Stimulated activated CD8-positive, alpha-beta memory T cell treated with anti-CD3 and anti-CD28 coated beads, Interleukin-15, amount 100 ng/mL, for 1 hour (primary cell): ENCODE results near the gene DNAI7.

Experiments
- DNase-seq: peaks from one replicate; pipeline ENCODE4 v3.0.0-alpha.2; 2020; ENCODE audit warnings: low read depth

Gene DNAI7

GRCh38 chr12:25100194-25101091 lies 94.5 kb downstream of the DNAI7 start:
- no peak for DNase-seq

- no peak for DNase-seq
Measured at GRCh38 chr12:25099010-25099409, 96.0 kb downstream of the DNAI7 start.

DNA sequence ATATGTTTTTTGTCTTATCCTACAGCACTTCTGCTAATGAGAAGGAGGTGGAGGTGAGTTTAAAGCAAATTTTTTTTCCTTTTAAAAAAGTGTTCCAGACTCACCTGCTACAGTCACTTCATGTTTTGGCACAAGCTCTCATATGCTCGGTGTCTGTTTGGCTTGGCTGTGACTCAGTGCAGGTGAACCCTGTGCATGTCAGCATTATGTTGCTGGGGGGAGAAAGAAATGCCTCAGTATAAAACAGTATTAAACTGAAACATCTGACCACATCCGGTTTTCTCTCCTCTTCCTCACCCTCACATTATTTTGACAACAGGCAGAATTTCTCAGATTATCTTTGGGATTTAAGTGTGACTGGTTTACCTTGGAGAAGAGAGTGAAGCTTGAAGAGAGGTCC lies 105.2 kb downstream of the DNAI7 start:
- no peak for DNase-seq

DNA sequence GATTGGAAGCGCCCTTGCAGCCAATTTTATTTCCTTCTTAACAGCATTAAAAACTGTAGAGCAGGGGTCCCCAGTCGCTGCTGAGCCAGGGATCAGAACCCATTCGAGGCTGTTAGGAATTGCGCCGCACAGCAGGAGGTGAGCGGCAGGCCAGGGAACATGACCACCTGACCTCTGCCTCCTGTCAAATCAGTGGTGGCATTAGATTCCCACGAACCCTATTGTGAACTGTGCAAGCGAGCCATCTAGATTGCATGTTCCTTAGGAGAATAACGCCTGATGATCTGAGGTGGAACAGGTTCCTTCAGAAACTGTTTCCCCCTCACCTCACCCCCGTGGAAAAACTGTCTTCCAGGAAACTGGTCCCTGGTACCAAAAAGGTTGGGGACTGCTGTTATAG lies 107.4 kb downstream of the DNAI7 start:
- no peak for DNase-seq

- DNase-seq: no peak
Measured at GRCh38 chr12:25084816-25085215, 110.1 kb downstream of the DNAI7 start.

DNA sequence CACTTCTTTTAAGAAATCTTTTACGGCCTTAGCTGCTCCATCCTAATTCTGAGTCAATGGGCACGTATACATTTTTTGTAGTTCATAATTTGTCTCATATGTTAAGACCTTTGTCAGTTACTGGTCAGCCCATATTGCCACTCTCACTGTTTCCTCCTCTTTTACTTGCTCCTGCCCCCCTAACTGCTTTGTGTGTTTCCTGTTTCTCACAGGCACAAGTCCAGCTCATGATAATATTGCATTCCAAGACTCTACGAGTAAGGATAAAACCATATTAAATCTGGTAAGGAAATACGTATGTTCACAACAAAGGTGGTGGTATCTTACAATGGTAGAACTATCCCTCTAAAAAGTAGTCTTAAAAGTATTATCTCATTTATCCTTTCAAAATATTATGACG lies 111.7 kb downstream of the DNAI7 start:
- DNase-seq: no peak

- no peak for DNase-seq
Measured at GRCh38 chr12:25082628-25083027, 112.3 kb downstream of the DNAI7 start.

- no peak for DNase-seq
Measured at GRCh38 chr12:25079393-25079792, 115.6 kb downstream of the DNAI7 start.

- no peak for DNase-seq
Measured at GRCh38 chr12:25074954-25075353, 120.0 kb downstream of the DNAI7 start.

GRCh38 chr12:25074113-25074512 lies 120.8 kb downstream of the DNAI7 start:
- DNase-seq: no peak

DNA sequence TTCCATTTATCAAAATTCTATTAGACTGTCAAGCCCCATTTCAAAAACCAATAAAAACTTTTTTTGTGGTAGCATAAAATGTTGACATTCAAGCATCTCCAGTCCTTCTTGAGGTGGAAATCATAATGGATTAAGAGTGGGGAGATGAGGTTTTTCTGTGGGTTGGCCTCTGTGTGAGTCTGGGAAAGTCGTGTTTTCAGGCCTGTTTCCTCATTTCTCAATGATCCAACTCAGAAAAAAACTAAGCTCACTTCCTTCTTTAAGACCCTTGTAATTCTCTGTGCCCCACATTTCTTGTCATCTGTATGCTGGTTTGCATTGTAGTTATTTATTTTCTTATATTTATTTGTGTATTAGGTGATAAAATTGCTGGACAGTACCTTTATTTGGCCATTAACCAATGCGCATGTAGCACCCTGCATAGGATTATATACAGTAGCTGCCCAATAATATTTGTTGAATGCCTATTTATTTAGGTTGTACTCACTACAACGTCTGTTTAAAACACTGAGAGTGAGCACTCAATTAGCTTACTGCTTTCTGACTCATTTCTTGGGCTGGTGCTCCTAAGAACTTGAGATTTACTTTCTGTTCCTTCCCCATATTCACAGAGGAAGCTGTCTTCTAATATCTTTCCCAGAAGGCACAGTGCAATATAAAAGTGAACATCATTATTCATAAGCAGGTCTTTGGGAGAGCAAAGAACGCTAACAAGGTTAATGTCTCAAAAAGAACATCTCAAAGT lies 121.9 kb downstream of the DNAI7 start:
- no peak for DNase-seq

DNA sequence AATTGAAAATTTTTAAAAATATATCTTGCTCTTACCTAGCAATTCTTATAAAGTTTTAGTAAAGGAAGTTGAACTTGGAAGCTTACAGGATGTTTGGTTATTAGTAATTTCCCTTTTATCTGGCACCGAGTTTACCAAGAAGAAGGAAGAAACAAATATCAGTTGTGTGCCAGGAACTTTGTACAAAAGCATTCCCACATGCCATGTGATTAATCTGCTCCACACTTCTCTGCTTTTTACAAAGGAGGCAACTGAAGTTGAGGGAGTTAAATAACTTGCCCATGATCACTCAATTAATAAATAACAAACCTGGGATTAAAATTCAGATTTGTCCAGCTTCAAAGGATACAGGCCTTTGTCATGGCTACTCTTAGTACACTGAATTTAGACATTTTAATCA lies 123.6 kb downstream of the DNAI7 start:
- no peak for DNase-seq

- DNase-seq: no peak
Measured at GRCh38 chr12:25069224-25069623, 125.7 kb downstream of the DNAI7 start.

GRCh38 chr12:25065035-25065434 lies 129.9 kb downstream of the DNAI7 start:
- DNase-seq: no peak

GRCh38 chr12:25063873-25064628 lies 130.9 kb downstream of the DNAI7 start:
- no peak for DNase-seq

DNA sequence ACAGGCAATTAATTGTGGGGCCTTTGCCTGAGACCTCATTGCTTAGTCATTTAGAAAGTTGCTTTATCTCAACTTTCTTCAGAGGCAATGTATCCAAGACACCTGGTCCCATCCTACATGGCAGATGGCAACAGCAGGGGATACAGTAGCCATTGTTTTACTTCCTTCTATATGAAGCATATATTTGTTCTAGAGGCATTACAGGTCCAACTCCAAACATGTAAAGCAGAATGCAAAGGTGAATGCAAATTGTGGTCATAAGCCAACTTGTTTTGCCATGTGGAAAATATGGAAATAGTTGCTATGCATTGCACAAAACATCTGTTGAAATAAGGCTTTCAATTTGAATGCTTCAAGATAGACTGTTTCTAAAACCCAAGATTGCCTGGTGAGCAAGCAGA lies 136.3 kb downstream of the DNAI7 start:
- DNase-seq: no peak
